PC-3 (cell line): ENCODE results near the gene CYP26C1. TPM values are rescaled to one million over a fixed set of nuclear protein-coding genes. Genes with fewer than 3 reads are reported as not detected.

ENCODE experiments used
- ATAC-seq: fragments of 200-7000 bp; cut with Tn5 transposase; 2 replicates; pipeline ENCODE4 v1.9.1; 2020; ENCODE audit warnings: mild to moderate bottlenecking, moderate library complexity
- BruUV-seq: library from RNA; stranded (reverse); fragments of 400-500 nt; replicated peaks from 2 replicates; lab custom pipeline; 2021; lab: Mats Ljungman, UMichigan
- CTCF ChIA-PET: fragments of 300-600 bp; sonication (Branson Sonifier 250); formaldehyde crosslinking; loops from one replicate; lab custom pipeline; 2022; ENCODE audit warnings: antibody characterized with exemption; lab: Charles Lee
- POLR2A ChIA-PET: fragments of 300-600 bp; sonication (Branson Sonifier 250); formaldehyde crosslinking; loops from one replicate; lab custom pipeline; 2022; ENCODE audit warnings: antibody characterized with exemption; ENCODE audit not compliant: unreplicated experiment; lab: Charles Lee
- DNase-seq: peaks from one replicate; pipeline ENCODE4 v3.0.0-alpha.2; 2015
- H2AFZ ChIP-seq: fragments of 300-600 bp; sonication (generic); 2 replicates; pipeline ENCODE4 v1.6.0; 2016; ENCODE audit warnings: antibody characterized with exemption, low read length
- H3F3A ChIP-seq: fragments of 300-600 bp; sonication (generic); one replicate; pipeline ENCODE4 v1.6.0; 2017; ENCODE audit warnings: antibody characterized with exemption, low read length, control low read depth, mild to moderate bottlenecking; ENCODE audit not compliant: unreplicated experiment
- H3K27ac ChIP-seq: fragments of 300-600 bp; sonication (generic); 2 replicates; pipeline ENCODE4 v1.5.1; 2016; ENCODE audit warnings: mild to moderate bottlenecking, low read length
- H3K27me3 ChIP-seq: fragments of 300-600 bp; sonication (generic); 2 replicates; pipeline ENCODE4 v1.6.1; 2016; ENCODE audit warnings: low read length, mixed read lengths
- H3K36me3 ChIP-seq: fragments of 300-600 bp; sonication (generic); 2 replicates; pipeline ENCODE4 v1.6.1; 2016; ENCODE audit warnings: low read depth, mixed run types, low read length, mixed read lengths
- H3K4me1 ChIP-seq: fragments of 300-600 bp; sonication (generic); 2 replicates; pipeline ENCODE4 v1.5.1; 2016; ENCODE audit warnings: low read length; ENCODE audit not compliant: insufficient read depth
- H3K4me2 ChIP-seq: fragments of 300-600 bp; sonication (generic); 2 replicates; pipeline ENCODE4 v1.6.0; 2016; ENCODE audit warnings: low read length
- H3K4me3 ChIP-seq: fragments of 300-600 bp; sonication (generic); 2 replicates; pipeline ENCODE4 v1.5.1; 2016; ENCODE audit warnings: mild to moderate bottlenecking, low read length, mixed read lengths
- H3K79me2 ChIP-seq: fragments of 300-600 bp; sonication (generic); 2 replicates; pipeline ENCODE4 v1.6.1; 2017; ENCODE audit warnings: low read length, mixed read lengths
- H3K9ac ChIP-seq: fragments of 300-600 bp; sonication (generic); 2 replicates; pipeline ENCODE4 v1.6.0; 2016; ENCODE audit warnings: mild to moderate bottlenecking, low read length
- H3K9me2 ChIP-seq: fragments of 300-600 bp; sonication (generic); replicated peaks from 2 replicates; pipeline ENCODE4 v1.6.1; 2016; ENCODE audit warnings: mixed run types, low read length, mixed read lengths
- H3K9me3 ChIP-seq: fragments of 300-600 bp; sonication (generic); 2 replicates; pipeline ENCODE4 v1.6.1; 2016; ENCODE audit warnings: low read length, mixed read lengths
- H4K20me1 ChIP-seq: fragments of 300-600 bp; sonication (generic); 2 replicates; pipeline ENCODE4 v1.6.1; 2016; ENCODE audit warnings: low read length, mixed read lengths
- EZH2 ChIP-seq: fragments of 300-600 bp; sonication (generic); IDR thresholded peaks from one replicate; pipeline ENCODE4 v1.6.1; 2017; ENCODE audit warnings: antibody characterized with exemption, mild to moderate bottlenecking, low read length; ENCODE audit not compliant: unreplicated experiment
- EZH2phosphoT487 ChIP-seq: fragments of 300-600 bp; sonication (generic); IDR thresholded peaks from 2 replicates; pipeline ENCODE4 v1.6.1; 2018; ENCODE audit warnings: mild to moderate bottlenecking, antibody characterized with exemption, low read length, borderline replicate concordance
- intact Hi-C: fragments of 100-400 bp; cut with micrococcal nuclease; formaldehyde crosslinking; loops from 2 replicates; pipeline ENCODE4 v1.9.0; 2023
- total RNA-seq: library from RNA; depleted of rRNA; stranded (reverse); fragments of >200 nt; gene quantifications from 2 replicates; pipeline ENCODE4 v1.2.3, GENCODE V29; 2014
- TF ChIP-seq, protein P1 (sequence below): fragments of 300-600 bp; sonication (generic); conservative IDR thresholded peaks from 2 replicates; pipeline ENCODE4 v1.5.1; 2017; ENCODE audit warnings: antibody characterized with exemption, low read depth, mild to moderate bottlenecking, low read length

CYP26C1 gene
- total RNA-seq, 1 experiment from 2014 or later: not detected

- Histone ChIP-seq H3K9ac (no peak overlapping the region), H3K9me2 (no peaks in the 10 kb centered on the region), H3K27ac (no peak overlapping the region), H3F3A (no peaks in the 10 kb centered on the region), H3K4me1 (peaks cover 14% of the 10 kb centered on the region), H3K36me3 (no peaks in the 10 kb centered on the region), H3K9me3 (no peaks in the 10 kb centered on the region), H3K79me2 (no peaks in the 10 kb centered on the region), H2AFZ (no peak overlapping the region), H3K27me3 (no peaks in the 10 kb centered on the region), H3K4me3 (no peak overlapping the region), H4K20me1 (no peaks in the 10 kb centered on the region), H3K4me2 (no peak overlapping the region)
- CTCF ChIA-PET: no interaction called here
- intact Hi-C loops: no loop called here
- POLR2A ChIA-PET: no interaction called here
- TF ChIP-seq EZH2 (no peak), EZH2phosphoT487 (no peak)
- TF ChIP-seq, protein P1, sequence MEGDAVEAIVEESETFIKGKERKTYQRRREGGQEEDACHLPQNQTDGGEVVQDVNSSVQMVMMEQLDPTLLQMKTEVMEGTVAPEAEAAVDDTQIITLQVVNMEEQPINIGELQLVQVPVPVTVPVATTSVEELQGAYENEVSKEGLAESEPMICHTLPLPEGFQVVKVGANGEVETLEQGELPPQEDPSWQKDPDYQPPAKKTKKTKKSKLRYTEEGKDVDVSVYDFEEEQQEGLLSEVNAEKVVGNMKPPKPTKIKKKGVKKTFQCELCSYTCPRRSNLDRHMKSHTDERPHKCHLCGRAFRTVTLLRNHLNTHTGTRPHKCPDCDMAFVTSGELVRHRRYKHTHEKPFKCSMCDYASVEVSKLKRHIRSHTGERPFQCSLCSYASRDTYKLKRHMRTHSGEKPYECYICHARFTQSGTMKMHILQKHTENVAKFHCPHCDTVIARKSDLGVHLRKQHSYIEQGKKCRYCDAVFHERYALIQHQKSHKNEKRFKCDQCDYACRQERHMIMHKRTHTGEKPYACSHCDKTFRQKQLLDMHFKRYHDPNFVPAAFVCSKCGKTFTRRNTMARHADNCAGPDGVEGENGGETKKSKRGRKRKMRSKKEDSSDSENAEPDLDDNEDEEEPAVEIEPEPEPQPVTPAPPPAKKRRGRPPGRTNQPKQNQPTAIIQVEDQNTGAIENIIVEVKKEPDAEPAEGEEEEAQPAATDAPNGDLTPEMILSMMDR: no peak
- ATAC-seq: peak; percentile 42; the same call in 1 of the 2 replicates
- peak; percentile 46 for DNase-seq
- no TSS peak for BruUV-seq
Observed at GRCh38 chr10:93058139-93058538, 2.5 kb upstream of the CYP26C1 start.

DNA sequence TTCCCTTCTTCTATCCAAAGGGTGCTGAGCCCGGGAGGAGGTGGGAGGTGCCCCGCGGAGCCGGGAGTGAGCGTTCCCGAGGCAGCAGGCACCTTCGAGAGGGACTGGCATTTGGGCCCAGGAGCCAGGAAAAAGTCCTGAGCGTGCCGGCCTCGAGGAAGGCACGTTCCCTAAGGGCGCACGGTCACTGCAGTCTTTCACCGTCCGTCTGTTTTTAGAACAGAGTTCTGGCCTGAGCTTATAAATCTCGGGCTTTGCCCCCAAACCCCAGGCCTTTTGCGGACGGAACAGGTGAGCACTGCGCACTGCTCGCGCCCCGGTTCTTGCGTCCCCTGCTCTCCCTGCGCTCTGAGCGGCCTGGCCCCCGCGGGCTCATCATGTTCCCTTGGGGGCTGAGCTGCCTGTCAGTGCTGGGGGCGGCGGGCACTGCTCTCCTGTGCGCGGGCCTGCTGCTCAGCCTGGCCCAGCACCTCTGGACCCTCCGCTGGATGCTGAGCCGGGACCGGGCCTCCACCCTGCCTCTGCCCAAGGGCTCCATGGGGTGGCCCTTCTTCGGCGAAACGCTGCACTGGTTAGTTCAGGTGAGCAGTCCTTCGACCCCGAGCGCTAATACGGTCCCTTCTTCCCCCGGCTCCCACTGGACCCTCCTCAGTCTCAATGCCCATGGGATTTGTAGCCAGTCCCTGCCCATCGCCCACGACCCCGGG lies 442 bp downstream of the CYP26C1 start:
- Histone ChIP-seq H3K9me3 (no peaks in the 10 kb centered on the region), H3K36me3 (no peaks in the 10 kb centered on the region), H3K27ac (no peak overlapping the region), H3F3A (no peaks in the 10 kb centered on the region), H3K4me3 (no peak overlapping the region), H3K4me1 (peaks cover 14% of the 10 kb centered on the region), H3K27me3 (no peaks in the 10 kb centered on the region), H4K20me1 (no peaks in the 10 kb centered on the region), H2AFZ (no peak overlapping the region), H3K9me2 (no peaks in the 10 kb centered on the region), H3K9ac (no peak overlapping the region), H3K4me2 (no peak overlapping the region), H3K79me2 (no peaks in the 10 kb centered on the region)
- ChIA-PET POLR2A (no interaction called here), CTCF (no interaction called here)
- intact Hi-C loops: no loop called here
- no peak for TF ChIP-seq EZH2
- no peak for TF ChIP-seq EZH2phosphoT487
- TF ChIP-seq, protein P1: no peak
- ATAC-seq (no peak), DNase-seq (no peak)
- BruUV-seq: no TSS peak
